Astrocyte (in vitro differentiated cells and primary cell): ENCODE results near the gene TJAP1.

Experiments used
- CTCF ChIP-seq: IDR thresholded peaks from 2 replicates; pipeline ENCODE4 v1.5.1; 2011; ENCODE audit warnings: low read depth, mild to moderate bottlenecking, inconsistent platforms, low read length, moderate library complexity; ENCODE audit not compliant: insufficient read depth
- EZH2 ChIP-seq: IDR thresholded peaks from 2 replicates; pipeline ENCODE4 v1.6.1; 2012; ENCODE audit warnings: mild to moderate bottlenecking, low read length, inconsistent platforms; ENCODE audit not compliant: insufficient read depth

GRCh38 chr6:43432009-43432945 lies 45.1 kb upstream of the TJAP1 start:
- no peak for TF ChIP-seq EZH2
- no peak for TF ChIP-seq CTCF
